NCI-H2029 (cell line): Measurements from ENCODE around the gene C3orf49.
A peak's percentile ranks its signal among the peaks of the same experiment; 100 is the strongest.

ENCODE experiments used
- DNase-seq: peaks from one replicate; lab custom pipeline; 2025; lab: John Stamatoyannopoulos, UW

The C3orf49 gene

GRCh38 chr3:63851287-63851686 is 32.2 kb downstream of the C3orf49 start:
- no peak for DNase-seq

GRCh38 chr3:63853106-63853505 is 34.0 kb downstream of the C3orf49 start:
- DNase-seq: no peak

GRCh38 chr3:63855333-63855940 is 36.3 kb downstream of the C3orf49 start:
- DNase-seq: no peak

GRCh38 chr3:63857311-63857710 is 38.2 kb downstream of the C3orf49 start:
- DNase-seq: no peak

- DNase-seq: no peak
These were observed 41.7 kb downstream of the C3orf49 start for GRCh38 chr3:63860776-63861175.

GRCh38 chr3:63861306-63861705 is 42.2 kb downstream of the C3orf49 start:
- no peak for DNase-seq

DNA sequence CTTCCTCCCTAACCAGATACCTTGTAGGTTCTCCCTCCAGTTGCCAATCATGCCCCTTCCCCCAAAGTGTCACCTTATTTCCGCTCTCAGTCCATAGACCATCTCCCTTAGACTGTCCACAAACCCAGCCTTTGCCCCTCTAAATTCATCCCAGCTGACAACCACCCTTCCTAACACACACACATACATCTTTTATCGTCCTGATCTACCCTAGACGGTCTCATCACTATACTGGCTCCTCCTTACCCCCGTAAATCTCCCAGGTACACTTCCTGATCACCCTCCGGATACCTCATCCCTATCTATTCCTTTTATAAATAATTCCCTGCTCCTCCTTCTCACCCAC is 43.7 kb downstream of the C3orf49 start:
- no peak for DNase-seq

GRCh38 chr3:63863150-63864007 is 44.3 kb downstream of the C3orf49 start, which contains the start of the genes ATXN7 and THOC7:
Gene ATXN7, plus strand, starts transcription at chr3:63863867. Its CDS starts 48,732 bp downstream, at chr3:63912599.
Gene THOC7, minus strand, starts transcription at chr3:63863805. Its CDS starts 15 bp downstream, at chr3:63863790.
- peak; percentile 16 for DNase-seq

DNA sequence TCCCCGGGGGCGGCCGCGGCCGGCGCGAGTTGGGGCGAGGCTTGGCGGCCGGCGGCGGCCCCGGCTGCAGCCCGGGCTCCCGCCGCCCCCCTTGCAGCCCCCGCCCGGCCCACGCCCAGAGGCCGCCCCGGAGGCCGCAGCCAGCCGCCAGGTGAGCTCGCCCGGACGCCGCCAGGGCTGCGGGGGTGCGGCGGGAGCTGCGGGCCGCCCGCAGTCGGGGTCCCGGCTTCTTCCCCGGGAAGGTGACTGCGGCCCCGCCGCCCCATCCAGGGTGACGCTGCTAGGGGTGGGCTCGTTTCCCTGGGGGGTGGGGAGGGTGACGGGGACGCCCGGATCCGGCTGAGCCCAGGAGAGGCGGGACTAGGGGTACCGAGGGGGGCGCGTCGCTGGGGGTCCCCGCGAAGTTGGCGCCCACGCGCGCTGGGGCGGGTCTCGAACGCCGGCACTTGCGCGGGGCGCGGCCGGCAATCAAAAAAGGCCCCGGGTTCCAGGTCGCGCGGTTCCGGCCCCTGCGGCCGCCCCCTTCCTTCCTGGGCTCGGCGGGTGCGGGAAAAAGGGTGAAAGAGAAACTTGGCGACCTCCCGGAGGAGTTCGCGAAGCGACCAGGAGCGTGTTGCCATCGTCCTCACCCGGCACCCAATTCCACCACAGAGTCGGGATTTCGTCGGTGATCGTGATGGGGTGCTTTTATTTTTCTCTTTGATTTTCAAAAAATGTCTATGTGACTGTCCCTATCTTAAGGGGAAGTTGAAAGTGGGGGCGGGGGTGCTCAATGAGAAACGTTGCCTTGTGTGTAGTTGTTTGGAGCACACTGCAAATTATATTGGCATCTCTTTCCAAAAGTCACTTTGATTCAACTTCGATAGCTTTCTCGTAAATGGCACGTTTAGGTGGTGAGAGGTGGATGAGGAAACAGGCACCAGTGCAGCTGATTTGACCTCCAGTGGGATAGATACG is 45.2 kb downstream of the C3orf49 start:
- no peak for DNase-seq

DNA sequence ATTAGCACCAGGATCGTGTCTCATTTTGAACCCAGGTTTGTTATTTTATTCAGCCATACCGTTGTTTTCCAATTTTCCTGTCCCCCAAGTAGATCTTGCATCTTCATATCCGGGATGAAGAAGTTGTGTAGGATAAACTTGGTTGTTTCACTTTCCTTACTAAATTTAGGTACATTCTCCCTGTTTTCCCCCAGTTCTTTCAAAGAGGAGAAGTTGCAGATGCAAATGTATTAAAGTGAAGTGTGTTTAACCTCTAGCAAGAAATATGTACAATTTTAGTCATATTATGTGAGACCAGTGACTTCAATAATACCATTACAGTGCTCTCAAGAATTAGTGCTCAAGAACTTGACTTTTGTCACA is 45.8 kb downstream of the C3orf49 start:
- no peak for DNase-seq

DNA sequence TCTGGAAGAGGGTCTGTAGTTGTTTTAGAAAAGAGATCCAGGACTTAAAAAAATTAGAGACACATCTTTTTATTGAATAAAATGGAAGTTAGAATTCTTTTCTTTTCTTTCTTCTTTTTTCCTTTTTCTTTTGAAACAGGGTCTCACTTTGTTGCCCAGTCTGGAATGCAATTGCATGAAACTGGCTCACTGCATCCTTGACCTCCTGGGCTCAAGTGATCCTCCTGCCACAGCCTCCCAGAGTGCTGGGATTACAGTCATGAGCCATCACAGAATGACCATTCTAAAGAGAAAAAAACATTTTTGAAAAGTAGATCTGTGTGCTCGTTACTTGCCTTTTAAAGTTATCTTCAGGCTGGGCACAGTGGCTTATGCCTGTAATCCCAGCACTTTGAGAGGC is 48.1 kb downstream of the C3orf49 start:
- DNase-seq: no peak

DNA sequence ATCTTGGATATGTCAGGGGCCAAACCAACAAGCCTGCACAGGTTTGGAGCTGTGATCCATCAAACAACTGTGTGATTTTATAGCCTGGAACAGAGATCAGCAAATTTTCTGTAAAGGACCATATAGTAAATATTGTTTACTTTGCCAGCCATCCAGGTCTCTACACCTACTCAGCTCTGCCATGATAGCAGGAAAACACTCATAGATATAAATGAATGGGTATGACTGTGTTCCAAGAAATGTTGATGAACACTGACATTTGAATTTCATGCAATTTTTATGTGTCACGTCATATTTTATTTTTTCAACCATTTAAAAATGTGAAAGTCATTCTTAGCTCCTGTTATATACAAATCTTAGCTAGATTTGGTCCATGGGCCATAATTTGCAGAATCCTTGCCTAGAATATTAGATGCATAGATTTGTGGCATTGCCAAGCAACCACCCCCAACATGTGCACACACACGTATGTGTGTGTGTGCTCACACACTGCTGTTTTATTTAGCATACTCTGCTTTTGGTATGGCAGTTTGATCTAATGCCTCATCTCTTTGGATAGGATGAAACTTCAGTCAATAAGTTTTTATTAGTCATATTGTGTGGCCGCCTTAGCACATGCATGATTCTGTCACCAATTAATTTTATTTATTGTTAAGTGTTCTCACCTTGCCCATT is 51.0 kb downstream of the C3orf49 start:
- no peak for DNase-seq

DNA sequence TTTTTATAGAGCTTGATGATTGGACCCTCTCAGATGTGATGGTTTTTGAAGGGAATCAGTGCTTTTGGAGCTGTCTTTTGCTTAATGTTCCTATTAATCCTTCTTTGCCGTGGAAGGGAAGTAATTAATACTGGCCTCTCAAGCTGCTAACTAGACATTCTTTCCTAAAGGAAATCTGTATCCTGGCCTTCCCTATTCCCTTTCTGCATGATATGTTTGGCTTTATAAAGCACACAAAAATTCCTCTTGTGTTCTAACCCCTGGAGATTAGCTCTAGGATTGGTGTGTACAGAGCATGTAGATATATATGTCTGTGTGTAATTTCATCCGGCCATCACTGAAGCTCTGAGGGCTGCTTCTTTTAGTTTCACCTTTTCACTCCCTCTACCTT is 51.5 kb downstream of the C3orf49 start:
- no peak for DNase-seq

GRCh38 chr3:63872135-63872924 is 53.2 kb downstream of the C3orf49 start:
- no peak for DNase-seq

- DNase-seq: peak; percentile 18
These were observed 55.7 kb downstream of the C3orf49 start for GRCh38 chr3:63874769-63875168.

DNA sequence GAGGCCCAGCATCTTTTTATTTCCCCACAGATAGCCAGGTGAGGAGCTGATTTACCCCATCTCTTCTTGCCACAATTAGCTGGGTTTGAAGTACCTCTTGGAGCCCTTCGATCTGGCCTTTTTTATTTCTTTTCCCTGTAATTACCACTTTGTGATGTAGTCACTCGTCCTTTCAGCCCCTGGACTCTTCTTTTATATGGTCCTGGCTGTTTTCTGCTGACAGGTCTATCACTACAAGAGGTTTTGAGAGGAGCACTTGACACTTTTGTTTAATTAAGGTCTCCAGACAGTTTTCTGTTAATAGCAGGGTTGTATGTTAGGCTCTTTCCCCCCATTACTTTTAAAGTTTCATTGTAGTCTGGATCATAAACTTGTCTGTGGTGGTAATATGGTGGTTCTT is 56.4 kb downstream of the C3orf49 start:
- no peak for DNase-seq

DNA sequence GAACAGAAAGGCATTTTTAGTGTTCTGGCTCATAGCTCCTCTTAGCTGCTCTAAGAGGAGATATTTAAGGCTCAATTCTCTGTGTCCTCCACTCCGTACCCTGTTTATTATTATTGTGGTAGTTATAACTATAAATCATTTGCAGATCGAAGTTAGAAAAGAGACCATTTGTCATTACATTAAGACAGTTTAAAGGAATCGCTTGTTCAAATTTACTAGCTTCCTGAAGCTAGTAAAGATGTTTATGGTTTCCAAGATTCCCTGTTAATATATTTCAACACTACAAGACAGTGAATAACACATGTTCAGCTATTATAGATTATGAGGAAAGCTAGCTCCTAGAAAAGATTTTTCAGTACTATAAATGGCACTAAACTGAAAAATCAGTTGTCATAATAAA is 57.2 kb downstream of the C3orf49 start:
- DNase-seq: no peak

- no peak for DNase-seq
These were observed 58.8 kb downstream of the C3orf49 start for GRCh38 chr3:63877737-63878393.

DNA sequence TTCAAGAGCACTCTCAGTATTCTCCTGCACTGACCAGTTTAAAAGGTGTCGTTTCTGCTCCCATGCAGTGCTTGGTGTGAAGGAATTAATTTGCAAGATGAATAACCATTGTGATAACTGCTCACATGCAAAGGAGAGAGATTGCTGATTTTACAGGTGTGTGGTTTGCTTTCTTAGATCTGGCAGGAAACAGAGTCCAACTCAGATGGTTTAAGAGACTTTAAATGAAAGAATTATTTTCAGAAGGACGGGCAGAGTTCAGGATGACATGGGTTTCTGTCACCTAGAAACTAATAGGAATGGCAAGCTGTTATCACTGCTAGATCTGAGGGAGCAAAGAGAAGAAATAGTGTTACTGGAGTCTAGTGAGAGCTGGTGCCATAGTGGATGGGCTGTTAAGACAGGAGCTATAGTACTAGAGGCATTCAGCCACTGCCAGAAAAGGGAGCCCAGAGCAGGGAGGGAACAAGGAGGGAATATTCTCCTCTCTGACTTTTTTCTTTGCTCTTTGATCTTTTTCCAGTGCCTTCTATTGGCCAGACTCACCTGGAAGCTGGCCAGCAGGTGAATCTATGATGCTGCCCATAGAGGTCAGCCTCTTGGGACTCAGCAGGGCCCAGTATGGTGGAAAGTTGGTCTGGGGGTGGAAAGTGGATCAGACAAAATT is 59.4 kb downstream of the C3orf49 start:
- DNase-seq: no peak

DNA sequence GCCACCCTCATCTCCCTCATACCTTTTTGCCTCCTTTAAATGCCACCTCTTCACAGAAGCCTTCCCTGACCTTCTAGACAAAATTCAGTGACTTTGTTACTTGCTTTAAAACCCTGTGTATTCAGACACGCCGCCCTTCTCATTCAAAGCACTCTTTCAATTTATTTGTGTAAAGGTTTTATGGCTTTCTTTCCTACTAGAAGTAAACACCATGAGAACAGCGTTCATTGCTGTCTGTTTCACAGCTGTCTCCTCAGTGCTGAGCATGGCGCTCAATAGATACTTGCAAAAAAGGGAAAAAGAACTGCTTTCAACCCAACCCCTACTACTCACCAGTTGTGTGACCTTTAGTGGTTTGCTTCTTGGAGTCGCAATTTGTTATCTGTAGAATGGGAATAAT is 61.6 kb downstream of the C3orf49 start:
- DNase-seq: no peak
